ENCODE measurements around the gene PEMT. TPM values are rescaled to one million over a fixed set of nuclear protein-coding genes. Genes with fewer than 3 reads are reported as not detected.
A peak's percentile ranks its signal among the peaks of the same experiment; 100 is the strongest.

PEMT gene
- total and polyA plus RNA-seq, 2 of the 4 experiments (the other 2 are of a cell fraction), result 23.3 to 49.5 TPM

DNA sequence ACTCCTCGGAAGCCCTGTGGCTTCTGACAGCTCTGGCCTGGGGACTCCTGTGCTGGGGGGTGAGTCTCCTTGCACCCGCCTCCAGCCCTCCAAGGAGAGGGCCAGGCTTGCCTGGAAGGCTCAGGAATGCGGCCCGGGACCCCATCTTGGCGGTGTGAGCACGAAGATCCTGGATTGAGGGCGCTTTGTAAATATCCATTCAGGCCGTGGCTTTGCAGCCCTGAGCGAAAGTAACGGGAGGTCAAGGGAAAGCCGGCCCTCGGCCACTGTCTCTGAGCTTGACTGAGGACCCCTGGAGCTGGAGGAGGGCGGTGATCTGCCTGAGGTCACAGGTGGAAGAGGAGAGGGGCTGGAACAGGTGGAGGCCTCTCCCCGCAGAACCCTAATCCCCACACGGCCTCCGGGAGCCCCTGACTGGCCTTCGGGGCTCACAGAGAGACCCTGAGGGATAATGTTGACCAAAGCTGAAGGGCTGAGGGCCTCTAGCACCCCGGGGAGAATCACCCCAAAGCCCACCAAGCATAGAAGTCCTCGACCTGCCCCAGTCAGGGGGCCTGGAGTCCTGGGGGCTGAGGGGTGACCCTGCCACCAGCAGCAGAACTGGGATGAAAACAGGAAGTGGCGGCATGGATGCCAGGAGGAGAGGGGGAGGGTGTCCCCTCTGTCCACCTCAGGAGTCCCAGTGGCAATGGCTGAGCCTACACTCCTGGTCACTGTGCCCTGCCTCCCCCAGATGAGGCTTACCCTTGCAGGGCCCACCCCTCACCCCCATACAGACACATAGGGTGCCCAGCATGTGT lies 87.0 kb downstream of the PEMT start (continued):
- no peak for TF ChIP-seq NFE2L2 (IDR thresholded peaks at IDR 0.05; ENCODE audit: low read depth, low read length)

DNA sequence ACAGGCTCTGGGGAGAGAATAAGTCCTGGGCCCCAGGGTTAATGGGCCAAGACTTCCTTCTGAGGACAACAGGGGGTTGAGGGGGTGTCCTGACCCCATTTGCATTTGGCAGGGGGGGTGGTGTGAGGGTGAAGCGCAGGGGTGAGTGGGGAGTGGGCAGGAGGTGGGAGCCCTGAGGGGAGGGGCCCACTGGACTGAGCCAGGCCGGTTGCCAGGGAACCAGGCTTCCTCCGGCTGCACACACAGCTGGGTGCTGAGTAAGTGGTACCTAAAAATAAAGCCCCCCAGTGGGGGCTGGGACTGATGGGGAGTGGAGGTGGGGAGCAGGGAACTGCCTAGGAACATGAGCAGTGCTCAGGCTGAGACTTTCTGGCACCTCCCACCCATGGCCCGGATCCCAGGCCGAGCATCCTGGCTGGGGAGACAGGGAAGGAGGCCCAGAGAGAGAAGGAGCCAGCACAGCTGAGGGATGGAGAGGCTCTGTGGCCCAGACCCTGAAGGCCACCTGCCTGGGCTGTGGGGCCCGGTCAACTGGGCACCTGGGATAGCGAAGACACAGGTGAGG lies 87.9 kb downstream of the PEMT start:
- WGBS, 2 experiments (ENCODE audit: extremely low coverage in 2 of 2, insufficient read length in 1 of 2), result no CpG with 5 or more reads among the region's 7 CpGs
- Histone ChIP-seq H3K23ac (ENCODE audit: low read depth, low read length) (no peak overlapping the region), H3K4me1 (ENCODE audit: control insufficient read depth, insufficient read depth, low read length) (no peaks in the 10 kb centered on the region), H2BK120ac (ENCODE audit: low read depth, low read length) (no peak overlapping the region), H3K27ac (ENCODE audit: insufficient read depth, low read length) (no peak overlapping the region), H3K14ac (replicated peaks; ENCODE audit: low read depth, low read length) (no peak overlapping the region), H3K56ac (ENCODE audit: extremely low read depth, insufficient read depth, low read length) (no peak overlapping the region), H3K27me3 (ENCODE audit: control insufficient read depth, insufficient read depth, low read length) (peaks cover 5% of the 10 kb centered on the region; the same call in 1 of the 2 replicates), H4K20me1 (ENCODE audit: insufficient read depth, low read length) (peaks cover 3% of the 10 kb centered on the region), H3K36me3 (ENCODE audit: control insufficient read depth, insufficient read depth, low read length) (no peaks in the 10 kb centered on the region), H2BK15ac (ENCODE audit: low read depth, low read length) (no peak overlapping the region), H3K9ac (ENCODE audit: low read depth, low read length) (no peak overlapping the region), H4K91ac (ENCODE audit: insufficient read depth, low read depth, low read length) (no peak overlapping the region), H3K79me1 (ENCODE audit: low read depth in 1 of 2, low read length in 2 of 2) (no peaks in the 10 kb centered on the region), H2AFZ (replicated peaks; ENCODE audit: low read length, poor library complexity) (no peak overlapping the region), H3K9me3 (ENCODE audit: control insufficient read depth, insufficient read depth, low read length) (no peaks in the 10 kb centered on the region), H2AK9ac (replicated peaks; ENCODE audit: low read depth, low read length, poor library complexity) (no peak overlapping the region), H3K4me2 (ENCODE audit: low read depth, low read length) (no peak overlapping the region), H2BK5ac (ENCODE audit: low read depth, low read length, poor library complexity, severe bottlenecking) (no peak overlapping the region), H4K8ac (ENCODE audit: low read depth in 2 of 2, low read length in 2 of 2) (no peak overlapping the region), H3K4me3 (ENCODE audit: insufficient read depth, low read depth, low read length) (no peak overlapping the region), H3K4ac (ENCODE audit: low read depth, low read length) (no peak overlapping the region), H3K18ac (ENCODE audit: low read depth, low read length) (no peak overlapping the region), H4K5ac (ENCODE audit: low read depth, low read length) (no peak overlapping the region), H3K9me1 (ENCODE audit: insufficient read depth, low read length) (no peaks in the 10 kb centered on the region), H2BK20ac (ENCODE audit: low read depth, low read length) (no peak overlapping the region), H2AK5ac (ENCODE audit: low read depth, low read length) (no peak overlapping the region)
- POLR2A ChIA-PET (ENCODE audit: unreplicated experiment), result no interaction called here
- TF ChIP-seq, protein P1, sequence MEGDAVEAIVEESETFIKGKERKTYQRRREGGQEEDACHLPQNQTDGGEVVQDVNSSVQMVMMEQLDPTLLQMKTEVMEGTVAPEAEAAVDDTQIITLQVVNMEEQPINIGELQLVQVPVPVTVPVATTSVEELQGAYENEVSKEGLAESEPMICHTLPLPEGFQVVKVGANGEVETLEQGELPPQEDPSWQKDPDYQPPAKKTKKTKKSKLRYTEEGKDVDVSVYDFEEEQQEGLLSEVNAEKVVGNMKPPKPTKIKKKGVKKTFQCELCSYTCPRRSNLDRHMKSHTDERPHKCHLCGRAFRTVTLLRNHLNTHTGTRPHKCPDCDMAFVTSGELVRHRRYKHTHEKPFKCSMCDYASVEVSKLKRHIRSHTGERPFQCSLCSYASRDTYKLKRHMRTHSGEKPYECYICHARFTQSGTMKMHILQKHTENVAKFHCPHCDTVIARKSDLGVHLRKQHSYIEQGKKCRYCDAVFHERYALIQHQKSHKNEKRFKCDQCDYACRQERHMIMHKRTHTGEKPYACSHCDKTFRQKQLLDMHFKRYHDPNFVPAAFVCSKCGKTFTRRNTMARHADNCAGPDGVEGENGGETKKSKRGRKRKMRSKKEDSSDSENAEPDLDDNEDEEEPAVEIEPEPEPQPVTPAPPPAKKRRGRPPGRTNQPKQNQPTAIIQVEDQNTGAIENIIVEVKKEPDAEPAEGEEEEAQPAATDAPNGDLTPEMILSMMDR (conservative IDR thresholded peaks at IDR 0.05; ENCODE audit: low read depth, low read length), result no peak
- no peak for TF ChIP-seq MAZ (IDR thresholded peaks at IDR 0.05; ENCODE audit: borderline replicate concordance, low read depth, low read length)
- no peak for TF ChIP-seq SMC3 (IDR thresholded peaks at IDR 0.05; ENCODE audit: low read depth, low read length)
- BruUV-seq (replicated peaks), result no TSS peak
- intact Hi-C loops (cut with micrococcal nuclease) (no loop called here), in situ Hi-C loops (cut with MboI; ENCODE audit: low sequenced_read_pairs) (loop anchor here (5.0 kb wide), 1 partner anchor 64 kb away; no protein-coding TSS in a partner anchor), dilution Hi-C loops (cut with HindIII; ENCODE audit: low sequenced_read_pairs, unreplicated experiment) (no loop called here)
- CTCF ChIA-PET, result no interaction called here
- DNase-seq, result no peak
- ATAC-seq (ENCODE audit: low read depth), result peak; percentile 37; the same call in 1 of the 2 replicates

All from IMR-90 (cell line).